GM21737 (cell line): ENCODE measurements around the gene PCYT2.

Source experiments
- ATAC-seq: cut with Tn5 transposase; IDR thresholded peaks from one replicate; pipeline ENCODE4 v1.9.1; 2021; ENCODE audit warnings: mild to moderate bottlenecking, moderate library complexity; ENCODE audit not compliant: unreplicated experiment

PCYT2 gene

DNA sequence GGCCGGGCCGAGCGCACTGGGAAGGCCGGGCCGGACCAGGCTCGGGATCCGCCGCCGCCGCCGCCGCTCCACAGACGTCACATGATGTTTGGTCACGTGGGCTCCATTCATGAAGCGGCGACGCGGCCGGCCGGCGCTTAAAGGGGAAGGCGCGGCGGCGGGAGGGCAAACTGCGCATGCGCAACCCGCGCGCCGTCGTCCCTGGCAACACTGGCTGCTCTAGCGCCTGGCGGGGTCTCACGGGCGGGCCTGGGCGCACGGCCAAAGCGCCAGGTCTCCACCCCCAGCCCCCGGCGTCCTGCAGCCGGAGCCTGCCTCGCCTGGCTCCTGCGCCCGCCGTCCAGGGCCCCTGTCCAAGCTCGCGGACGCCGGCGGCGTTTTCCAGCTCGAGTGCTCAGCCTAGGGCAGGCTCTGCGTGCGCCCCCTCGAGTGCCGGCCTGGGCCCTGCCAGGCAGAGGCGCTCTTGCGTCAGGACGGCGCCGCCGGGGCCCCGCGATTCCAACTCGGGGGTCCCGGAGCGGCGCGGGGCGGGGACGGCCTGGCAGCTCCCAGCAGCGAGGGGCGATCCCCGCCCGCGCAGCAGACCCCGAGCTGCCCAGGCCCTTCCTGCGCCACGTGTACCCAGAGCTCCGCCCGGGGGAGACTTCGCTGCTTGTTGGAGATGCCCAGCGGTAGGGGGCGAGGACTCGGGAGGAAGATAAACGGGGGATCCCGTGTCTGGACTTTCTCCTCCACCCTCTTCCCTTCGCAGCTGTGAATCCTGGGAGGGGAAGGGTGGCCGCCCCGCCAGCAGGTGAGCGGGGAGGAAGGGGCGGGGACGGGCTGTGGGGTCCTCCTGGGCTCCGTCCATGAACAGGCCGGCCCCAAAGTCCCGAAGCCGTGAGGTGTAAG, 16.7 kb upstream of the PCYT2 start, which contains the start of gene MAFG:
Gene MAFG, minus strand, starts transcription at position 83 of the 891 bp plus-strand sequence. CDS start 4,550 bp downstream, outside the sequence.
- peak; percentile 54 for ATAC-seq

DNA sequence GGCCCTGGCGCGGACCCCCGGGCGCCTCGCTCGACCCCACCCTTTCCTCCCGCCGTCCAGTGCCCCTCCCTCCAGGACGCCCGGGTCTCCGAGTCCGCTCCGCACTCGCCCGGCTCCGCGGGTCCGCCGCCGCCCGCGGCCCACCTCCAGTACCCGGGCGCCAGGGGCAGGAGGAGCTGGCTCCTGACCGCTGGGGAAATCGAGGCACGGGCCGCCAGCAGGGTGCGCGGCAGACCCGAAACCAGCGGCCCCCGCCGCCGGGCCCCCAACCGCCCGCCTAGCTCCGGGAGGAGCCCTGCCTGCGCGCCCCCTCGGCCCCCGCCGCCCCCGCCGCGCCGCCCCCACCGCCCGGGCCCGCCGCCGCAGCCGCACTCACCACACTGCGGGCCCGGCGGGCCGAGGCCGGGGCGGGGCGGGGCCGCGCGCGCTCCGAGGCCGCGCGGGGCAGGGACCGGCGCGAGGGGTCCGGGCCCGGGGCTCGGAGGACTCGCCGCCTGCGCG, 16.0 kb upstream of the PCYT2 start:
- ATAC-seq: no peak

DNA sequence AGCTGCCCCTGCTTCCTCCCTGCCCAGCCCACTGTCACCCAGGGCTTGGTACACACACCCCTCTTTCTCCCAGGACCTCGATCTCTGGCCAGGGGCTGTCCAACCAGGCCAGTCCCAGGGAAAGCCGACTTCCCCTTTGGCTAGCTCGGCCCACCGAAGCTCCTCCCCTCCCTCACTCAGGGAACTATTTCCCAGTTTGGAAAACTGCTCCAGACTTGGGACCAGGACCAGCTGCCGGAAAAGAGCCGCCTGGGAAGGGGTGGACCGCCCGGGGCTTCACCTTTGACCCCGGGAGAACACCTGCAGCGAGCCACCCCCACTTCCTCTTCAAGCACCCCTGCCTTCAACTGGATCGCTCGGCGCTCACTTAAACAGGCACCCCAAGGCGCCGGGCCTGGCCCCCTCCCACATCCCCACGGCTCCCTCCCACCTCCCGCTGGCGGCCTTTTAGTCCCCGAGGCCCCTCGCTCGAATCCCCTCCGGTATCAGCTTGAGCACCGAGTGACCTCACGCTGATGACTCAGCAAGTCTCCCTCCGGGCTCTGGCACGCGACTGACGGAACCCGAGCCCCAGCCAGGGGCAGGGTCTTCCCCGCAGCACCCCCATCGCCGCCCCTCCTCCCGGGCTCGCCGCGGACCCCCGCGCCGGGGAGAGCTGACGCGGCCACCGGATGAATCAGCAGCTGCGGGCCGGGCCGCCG, 15.4 kb upstream of the PCYT2 start:
- ATAC-seq: no peak

DNA sequence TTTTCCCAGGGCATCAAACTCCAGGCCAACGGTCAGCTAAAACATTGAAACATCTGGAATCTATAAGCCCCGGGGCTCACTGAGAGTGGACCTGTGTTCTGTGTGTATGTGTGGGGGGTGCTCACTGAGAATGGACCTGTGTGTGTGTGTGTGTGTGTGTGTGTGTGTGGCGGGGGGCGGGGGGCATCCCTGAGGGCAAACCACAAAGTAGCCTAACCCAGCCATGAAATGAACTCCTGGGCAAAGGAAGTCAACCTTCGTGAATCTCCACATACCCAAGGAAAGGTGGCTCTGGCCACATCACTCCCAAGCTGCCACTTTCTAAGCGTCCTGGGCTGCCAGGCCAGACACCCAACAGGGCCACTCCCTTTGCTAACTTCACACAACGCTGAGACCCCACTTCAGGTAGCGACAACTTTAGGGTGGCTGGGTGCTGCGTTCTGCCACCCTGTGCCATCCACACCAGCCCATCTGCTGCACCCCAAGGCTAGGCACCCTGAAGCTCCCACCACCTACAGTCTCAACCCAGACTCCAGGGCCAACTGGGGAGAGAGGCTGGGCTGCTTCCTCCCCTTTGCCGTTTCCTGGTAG, 14.8 kb upstream of the PCYT2 start:
- ATAC-seq: no peak

DNA sequence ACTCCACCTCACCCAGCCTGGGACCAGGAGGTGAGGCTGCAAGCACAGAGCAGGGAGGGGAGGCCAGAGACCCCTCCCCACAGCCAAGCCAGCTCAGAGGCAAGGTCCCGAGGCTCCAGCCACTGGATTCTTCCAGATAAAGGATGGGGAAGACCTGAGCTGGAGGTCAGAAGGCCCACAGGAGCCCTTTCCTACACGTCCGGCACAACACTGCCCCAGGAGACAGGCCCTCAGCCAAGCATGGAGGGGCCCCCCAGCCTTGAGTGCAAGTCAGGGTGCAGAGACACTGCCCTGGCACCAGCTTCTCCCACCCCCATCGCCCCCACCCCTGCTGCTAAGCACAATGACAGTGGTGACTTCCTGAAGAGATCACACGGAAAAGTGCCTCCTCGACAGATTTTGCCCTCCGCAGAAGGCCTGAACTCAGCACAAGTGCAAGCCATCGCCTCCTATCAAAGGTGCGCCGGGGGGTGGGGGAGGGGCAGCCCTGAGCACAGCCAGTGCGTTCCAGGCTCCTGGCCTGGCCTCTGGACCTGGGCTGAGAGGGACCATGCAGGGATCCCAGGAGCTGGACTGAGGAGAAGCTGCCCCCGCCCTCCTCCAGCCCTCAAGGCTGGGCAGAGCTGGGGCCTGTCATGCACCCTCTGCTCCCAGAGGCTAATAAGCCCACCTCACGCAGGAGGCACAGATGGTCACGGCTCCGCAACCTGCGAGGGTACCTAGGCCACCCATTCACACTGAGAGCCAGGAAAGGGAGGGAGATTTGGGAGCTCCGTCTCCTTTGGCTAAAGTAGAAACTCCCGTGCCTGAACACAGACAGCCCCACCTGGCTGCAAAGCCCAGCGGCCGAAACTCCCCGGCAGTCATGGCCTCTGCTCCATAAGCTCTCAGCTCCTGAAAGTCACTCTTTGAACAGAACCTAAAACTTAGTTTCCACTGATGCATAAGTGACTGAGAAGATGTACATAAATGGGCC, 13.6 kb upstream of the PCYT2 start:
- no peak for ATAC-seq

DNA sequence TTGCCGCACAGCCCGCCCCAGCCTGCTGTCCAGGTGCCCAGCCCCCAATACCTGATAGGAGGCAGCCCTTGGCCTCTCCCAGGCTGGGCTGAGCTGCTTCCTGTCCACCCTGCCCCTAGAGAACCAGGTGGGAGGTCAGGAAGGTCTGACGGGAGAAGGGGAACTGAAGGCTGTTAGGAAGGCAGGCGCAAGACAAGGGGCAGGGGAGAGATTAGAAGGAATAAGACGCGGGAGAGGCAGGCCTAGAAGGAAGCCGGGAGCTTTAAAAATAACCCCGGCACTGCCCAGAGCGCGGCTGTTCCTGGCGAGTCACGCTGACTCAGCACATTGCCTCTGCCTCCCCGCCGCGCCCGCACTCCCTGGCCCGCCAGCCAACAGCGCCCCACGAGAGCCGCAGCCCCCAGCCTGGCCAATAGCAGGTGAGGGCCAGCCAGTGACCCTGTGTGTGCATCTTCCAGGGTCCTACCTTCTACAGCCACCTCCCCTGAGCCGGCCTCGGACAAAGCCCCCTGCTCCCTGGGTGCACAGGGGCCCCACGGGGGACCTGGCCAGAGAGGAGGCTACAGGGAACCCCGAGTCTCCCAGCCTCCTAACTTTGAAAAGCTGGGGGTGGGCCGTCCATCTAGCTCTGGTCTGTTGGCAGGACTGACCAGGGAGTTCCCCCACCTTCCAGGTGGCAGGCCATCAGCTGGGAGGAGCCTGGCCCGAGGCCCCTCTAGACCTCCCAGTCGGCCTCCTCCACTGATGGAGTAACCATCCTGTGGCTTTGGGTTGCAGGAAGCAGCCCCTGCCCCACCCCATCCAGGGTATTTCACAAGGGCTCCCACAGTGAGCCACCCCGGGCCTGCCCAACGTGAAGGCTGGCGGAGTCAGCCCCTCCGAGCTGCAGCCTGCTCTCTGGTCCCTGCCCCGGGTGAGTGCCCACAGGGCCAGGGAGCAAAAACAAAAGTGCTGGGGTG, 12.4 kb upstream of the PCYT2 start:
- ATAC-seq: no peak

DNA sequence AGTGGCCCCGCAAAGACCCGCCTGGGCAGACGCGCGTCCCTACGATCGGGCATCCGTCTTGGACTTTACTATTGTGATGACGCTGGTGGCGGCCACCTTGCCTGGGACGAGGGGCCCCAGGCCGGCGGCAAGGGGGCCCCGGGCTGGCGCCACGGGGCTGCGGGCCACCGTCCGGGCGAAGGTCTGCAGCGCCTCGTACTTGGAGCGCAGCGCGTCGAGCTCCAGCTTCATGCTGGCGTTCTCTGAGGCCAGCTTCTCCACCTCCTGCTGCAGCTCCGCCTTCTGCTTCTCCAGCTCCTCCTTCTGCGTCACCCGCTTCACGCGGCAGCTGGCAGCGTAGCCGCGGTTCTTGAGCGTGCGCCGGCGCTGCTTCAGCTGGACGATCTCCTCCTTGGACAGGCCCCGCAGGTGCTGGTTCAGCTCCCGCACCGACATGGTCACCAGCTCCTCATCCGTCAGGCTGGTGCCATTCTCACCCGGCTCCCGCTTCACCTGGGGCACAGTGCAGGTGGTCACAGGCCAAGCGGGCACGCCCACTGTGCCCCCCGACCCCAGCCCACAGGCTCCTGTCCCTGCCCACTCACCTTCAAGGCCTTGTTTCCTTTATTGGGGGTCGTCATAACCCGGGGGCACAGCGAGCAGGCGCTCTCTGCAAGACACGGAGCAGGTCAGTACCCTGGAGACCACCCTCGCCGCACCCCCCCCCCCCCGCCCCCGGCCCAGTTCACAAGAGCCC, 11.5 kb upstream of the PCYT2 start:
- ATAC-seq: no peak

DNA sequence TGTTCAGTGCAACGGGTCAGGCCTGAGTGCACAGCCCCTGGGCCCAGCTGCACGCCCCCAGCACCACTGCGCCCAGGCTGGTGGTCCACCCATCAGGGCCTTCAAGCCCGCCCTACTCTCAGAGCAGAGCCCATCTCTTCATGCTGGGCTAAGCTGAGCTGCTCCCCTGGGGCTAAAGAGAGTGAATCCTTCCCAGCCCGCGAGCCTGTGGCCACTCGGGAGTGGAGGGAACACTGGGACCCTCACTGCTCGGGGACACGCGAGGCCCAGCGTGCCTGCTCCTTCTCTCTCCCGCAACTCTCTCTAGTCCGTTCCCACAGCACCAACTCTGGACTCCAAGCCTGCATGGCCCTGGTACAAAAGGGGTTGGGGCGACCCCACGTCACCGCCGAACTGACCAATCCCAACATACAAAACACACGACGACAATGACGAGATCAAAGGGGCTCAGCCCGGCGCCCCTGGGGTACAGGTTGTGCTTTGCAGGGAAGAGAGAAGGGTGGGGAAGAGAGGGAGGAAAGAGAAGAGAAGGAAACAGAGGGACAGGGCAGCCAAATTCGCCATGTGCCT, 10.9 kb upstream of the PCYT2 start:
- ATAC-seq: no peak

DNA sequence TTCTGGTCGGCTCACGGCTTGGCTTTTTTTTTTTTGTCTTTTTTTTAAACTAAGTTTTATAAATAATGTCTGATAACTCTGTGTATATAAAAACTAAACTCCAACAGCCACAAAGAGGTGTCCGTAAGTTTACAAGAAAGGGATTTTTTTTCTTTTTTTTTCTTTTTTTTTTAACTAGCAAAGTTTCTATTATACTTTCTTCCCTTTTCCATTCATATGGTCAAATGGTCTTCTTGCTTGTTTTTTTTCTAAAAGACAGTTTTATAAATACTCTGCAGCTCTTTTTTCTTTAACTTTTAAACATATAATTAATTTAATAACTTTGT, 10.3 kb upstream of the PCYT2 start:
- ATAC-seq: no peak

DNA sequence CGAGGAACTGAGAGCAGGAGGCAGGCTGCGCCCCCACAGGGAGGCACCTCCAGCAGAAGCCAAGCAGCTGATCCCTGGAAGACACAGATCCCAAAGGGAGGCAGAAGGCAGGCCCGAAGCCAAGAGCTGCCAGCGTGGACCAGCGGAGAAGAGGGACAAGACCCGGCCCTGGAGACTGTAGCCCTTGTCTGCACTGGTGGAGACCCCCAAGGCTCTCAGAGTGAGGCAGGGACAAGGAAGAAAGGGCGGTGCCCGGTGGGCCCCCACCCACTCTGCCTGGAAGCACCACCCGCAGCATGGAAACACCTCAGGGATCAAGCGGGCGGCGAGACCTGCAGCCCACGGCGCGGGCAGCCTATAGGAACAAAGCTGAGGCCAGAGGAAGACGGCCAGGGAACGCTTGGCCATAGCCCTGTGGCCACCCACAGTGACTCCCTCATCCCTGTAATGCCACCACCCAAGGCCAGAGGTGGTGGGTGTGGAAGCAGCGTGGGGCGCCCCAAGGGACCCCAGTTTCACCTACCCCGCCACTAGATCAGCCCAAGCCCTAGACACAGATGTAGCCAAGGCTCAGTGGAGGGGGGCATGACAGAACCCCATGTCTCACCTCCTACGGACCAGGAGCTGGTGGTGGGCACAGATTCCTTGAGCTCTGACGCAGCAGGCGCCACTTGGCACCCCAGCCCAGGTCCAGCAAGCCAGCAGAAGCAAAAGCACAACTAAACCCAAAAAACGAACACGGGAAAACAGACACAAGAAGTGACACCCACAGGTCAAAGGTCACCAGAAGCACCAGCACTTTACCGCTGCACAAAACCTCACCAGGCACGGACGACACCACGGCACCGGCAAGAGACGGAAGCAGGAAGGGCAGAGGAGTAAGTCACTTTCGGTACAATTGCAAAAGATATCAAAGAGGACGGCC, 9.7 kb upstream of the PCYT2 start:
- ATAC-seq: no peak

DNA sequence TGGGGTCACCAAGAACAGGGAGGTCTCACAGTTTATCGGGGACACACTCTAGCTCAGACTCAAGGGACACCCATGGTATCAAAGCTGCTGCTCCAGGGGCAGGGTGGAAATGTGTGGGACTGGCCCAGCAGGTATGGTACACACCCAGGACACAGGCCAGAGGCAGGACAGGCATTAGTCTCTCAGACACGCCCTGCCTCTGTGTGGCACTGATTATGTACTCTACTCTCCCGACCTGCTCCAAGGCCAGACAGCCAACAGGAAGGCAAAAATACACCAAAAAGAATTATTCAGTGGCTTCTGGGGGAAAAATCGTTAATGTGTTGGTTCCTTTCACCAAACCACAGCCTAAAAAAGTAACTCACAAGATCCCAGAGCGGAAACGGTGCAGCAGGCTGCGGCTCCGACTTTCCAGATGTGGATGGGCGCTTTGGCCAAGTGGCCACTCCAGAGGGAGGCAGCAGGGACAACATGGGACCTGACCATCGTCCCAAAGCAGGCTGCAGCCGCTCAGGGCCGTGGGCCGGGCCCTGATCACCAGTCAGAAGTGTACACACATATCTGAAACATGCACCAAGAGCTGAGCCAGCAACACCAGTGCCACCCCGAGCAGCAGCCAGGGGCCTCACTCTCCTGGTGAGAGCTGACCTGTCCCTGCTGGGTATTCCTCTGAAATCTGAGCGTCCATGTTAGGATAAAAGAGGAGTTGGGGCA, 7.8 kb upstream of the PCYT2 start:
- no peak for ATAC-seq

DNA sequence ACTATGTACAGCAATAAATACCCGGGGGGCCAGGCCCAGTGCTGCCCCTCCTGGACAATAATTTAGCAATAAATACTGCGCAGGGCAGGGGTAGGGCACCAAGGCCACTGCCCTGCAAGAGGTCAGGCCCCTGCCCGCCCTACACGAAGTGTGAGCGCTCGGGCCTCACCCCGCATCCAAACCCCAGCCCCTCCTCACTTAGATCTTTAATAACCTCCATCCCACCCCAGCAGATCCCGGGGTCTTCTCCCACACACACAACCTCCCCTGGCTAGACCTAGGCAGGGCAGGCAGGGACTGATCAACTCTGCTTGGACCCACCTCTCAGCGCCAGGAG, 7.1 kb upstream of the PCYT2 start:
- peak; percentile 9 for ATAC-seq

DNA sequence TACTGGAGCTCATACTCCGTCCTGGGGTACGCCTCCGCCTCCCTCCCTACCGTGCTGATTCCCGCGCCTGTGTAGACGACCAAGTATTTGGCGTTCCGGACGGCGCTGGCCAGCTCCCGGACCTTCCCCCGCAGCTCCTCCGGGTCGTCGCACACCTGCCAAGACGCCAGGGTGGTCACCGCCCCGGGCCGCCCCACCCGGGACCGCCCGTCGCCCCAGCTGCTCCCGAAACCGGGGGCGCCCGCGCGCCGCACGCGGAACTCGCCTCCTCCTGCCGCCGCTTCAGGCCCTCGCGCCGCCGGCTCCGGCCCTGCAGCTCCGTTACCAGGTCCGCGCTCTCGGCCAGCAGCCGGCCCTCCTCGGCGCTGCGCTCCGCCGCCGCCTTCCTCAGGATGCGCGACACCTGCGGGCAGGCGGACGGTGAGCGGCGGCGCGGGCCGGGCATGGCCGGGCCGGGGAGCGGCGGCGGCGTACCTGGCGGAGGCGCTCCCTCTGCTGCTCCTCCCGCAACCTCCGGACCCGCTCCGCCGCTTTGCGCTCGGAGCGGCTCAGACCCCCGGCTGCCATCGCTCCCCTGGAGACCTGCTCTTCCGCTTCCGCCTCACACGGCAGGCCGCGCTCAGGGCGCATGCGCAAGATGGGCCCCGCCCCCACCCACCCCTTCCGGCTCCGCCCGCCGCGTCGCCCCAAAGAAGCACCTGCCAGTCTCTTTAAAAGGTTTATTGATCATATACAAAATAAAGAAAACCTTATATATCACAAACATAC, 6.5 kb upstream of the PCYT2 start, which contains the start of gene SIRT7:
Gene SIRT7, minus strand, starts transcription at position 612 of the 768 bp plus-strand sequence. Its CDS starts 45 bp downstream, at position 567.
- ATAC-seq: peak; percentile 49

DNA sequence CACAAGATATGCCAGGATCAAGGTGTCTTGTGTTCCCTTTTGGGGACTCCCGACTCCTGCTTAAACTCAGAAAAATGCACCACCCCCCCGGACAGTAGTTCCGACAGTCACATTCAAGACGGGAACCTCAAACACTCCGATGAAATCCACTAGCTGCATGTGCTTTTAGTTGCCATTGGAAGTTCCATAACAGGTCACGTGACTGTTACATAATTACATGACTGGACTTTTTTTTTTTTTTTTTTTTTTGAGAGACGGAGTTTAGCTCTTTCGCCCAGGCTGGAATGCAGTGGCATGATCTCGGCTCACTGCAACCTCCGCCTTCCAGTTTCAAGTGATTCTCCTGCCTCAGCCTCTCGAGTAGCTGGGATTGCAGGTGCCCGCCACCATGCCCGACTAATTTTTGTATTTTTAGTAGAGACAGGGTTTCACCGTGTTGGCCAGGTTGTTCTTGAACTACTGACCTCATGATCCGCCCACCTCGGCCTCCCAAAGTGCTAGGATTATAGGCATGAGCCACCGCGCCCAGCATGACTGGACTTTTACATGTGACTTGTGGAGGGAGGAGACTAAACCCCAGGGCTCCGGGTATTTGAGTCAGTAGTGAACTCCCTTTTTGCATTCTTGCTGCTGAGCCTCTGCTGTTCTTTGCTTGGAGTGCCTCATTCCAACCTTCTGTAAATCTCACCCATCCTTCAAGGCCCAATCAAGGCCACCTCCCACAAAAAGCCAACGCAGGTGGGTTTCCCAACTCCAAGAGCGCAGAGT, 5.2 kb upstream of the PCYT2 start:
- no peak for ATAC-seq

DNA sequence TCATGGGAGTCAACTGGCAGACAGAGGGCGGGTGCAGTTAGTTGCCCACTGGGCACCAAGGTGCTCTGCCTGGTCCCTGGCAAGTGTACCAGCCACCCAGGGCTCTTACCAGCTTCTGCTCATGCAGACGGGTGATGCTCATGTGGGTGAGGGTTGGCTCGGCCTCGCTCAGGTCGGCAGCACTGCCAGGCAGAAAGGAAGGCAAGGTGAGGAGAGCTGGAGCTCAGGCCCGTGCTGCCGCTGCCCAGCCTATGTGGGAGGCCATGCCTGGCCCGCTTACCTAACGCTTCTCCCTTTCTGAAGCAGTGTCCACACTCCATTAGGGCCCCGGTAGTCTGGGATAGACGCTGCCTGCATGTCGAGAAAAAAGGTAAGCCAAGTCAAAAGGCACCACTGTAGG, 4.1 kb upstream of the PCYT2 start:
- no peak for ATAC-seq
